Measurements from ENCODE around the gene CDH4. TPM values are rescaled to one million over a fixed set of nuclear protein-coding genes. Genes with fewer than 3 reads are reported as not detected.
A peak's percentile ranks its signal among the peaks of the same experiment; 100 is the strongest.

CDH4 gene
- total and polyA plus RNA-seq, 2 of the 13 experiments (the other 11 are each of a cell fraction or from before 2014, with no cell fraction given) = not detected

DNA sequence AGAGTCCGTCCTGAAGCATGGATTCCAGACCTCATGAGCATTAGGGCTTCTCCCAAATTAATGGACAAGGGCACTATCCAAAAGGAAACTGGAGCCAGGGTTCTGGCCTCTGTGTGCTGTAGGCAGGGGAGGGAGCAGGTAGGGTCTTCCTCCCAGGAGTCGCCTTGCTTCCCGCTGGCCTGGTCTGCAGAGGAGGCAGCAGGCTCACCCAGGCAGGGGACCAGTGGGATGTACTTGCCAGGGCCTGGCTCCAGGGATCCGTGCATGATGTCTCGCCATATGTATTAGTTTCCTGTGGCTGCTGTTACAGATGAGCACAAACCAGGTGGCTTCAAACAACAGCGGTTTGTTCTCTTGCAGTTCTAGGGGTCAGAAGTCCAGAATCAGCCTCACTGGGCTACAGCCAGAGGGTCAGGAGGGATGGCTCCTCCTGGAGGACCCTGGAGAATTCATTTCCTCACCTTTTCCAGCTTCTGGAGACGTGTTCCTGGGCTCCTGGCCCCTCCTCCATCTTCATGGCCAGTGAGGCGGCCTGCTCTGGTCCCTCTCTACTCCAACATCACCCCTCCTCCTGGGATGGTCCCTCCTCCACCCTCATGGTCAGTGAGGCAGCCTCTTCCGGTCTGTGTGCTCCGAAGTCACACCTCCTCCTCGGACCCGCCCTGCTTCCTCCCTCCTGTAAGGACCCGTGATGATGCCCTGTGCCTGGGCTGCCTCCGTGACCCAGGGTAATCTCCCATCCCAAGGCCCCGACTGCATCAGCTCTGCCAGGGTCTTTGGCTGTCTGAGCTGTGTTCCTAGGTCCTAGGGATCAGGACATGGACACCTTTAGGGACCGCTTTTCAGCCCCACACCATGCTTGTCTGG is 329.1 kb downstream of the CDH4 start (continued):
- TF ChIP-seq, protein P1, sequence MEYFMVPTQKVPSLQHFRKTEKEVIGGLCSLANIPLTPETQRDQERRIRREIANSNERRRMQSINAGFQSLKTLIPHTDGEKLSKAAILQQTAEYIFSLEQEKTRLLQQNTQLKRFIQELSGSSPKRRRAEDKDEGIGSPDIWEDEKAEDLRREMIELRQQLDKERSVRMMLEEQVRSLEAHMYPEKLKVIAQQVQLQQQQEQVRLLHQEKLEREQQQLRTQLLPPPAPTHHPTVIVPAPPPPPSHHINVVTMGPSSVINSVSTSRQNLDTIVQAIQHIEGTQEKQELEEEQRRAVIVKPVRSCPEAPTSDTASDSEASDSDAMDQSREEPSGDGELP (IDR thresholded peaks at IDR 0.05; ENCODE audit: borderline replicate concordance, low read depth) = peak; percentile 38; the same call in 1 of the 2 replicates
- TF ChIP-seq SETDB1 (CRISPR knock-in tag; IDR thresholded peaks at IDR 0.05; ENCODE audit: borderline replicate concordance) (no peak), ZNF20 (CRISPR knock-in tag; IDR thresholded peaks at IDR 0.05) (no peak), NR3C1 (CRISPR knock-in tag; IDR thresholded peaks at IDR 0.05) (no peak), ZNF160 (CRISPR knock-in tag; IDR thresholded peaks at IDR 0.05) (no peak), ELF1 (CRISPR knock-in tag; IDR thresholded peaks at IDR 0.05) (no peak), NFKBIZ (CRISPR knock-in tag; IDR thresholded peaks at IDR 0.05) (no peak), AHR (CRISPR knock-in tag; IDR thresholded peaks at IDR 0.05) (no peak)
- TF ChIP-seq, protein P2, sequence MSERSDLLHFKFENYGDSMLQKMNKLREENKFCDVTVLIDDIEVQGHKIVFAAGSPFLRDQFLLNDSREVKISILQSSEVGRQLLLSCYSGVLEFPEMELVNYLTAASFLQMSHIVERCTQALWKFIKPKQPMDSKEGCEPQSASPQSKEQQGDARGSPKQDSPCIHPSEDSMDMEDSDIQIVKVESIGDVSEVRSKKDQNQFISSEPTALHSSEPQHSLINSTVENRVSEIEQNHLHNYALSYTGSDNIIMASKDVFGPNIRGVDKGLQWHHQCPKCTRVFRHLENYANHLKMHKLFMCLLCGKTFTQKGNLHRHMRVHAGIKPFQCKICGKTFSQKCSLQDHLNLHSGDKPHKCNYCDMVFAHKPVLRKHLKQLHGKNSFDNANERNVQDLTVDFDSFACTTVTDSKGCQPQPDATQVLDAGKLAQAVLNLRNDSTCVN (CRISPR knock-in tag; IDR thresholded peaks at IDR 0.05; ENCODE audit: borderline replicate concordance) = no peak

DNA sequence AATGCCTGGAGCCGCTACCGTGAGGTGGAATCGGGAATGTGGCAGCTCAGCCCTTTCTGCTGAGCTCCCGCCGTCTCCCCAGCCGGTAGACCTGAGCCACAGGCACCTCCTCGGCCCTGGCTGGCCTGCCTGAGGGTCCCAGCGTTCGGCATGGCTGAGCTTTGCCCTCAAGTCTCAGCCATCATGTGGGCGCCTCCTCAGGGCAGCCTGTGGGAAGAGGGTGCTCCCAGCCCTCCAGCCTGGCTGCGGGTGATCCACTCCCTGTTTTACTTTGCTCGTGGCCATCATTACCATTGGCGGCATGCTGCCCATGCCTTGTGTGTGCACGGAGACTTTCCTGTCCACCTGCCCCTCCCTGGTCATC is 329.7 kb downstream of the CDH4 start:
- TF ChIP-seq, protein P3, sequence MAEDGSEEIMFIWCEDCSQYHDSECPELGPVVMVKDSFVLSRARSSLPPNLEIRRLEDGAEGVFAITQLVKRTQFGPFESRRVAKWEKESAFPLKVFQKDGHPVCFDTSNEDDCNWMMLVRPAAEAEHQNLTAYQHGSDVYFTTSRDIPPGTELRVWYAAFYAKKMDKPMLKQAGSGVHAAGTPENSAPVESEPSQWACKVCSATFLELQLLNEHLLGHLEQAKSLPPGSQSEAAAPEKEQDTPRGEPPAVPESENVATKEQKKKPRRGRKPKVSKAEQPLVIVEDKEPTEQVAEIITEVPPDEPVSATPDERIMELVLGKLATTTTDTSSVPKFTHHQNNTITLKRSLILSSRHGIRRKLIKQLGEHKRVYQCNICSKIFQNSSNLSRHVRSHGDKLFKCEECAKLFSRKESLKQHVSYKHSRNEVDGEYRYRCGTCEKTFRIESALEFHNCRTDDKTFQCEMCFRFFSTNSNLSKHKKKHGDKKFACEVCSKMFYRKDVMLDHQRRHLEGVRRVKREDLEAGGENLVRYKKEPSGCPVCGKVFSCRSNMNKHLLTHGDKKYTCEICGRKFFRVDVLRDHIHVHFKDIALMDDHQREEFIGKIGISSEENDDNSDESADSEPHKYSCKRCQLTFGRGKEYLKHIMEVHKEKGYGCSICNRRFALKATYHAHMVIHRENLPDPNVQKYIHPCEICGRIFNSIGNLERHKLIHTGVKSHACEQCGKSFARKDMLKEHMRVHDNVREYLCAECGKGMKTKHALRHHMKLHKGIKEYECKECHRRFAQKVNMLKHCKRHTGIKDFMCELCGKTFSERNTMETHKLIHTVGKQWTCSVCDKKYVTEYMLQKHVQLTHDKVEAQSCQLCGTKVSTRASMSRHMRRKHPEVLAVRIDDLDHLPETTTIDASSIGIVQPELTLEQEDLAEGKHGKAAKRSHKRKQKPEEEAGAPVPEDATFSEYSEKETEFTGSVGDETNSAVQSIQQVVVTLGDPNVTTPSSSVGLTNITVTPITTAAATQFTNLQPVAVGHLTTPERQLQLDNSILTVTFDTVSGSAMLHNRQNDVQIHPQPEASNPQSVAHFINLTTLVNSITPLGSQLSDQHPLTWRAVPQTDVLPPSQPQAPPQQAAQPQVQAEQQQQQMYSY (CRISPR knock-in tag; IDR thresholded peaks at IDR 0.05) = peak; percentile 87
- peak; percentile 19 for TF ChIP-seq RBM39 (IDR thresholded peaks at IDR 0.05; ENCODE audit: low read depth, low read length, poor library complexity, severe bottlenecking)
- no peak for TF ChIP-seq KMT2A (CRISPR knock-in tag; IDR thresholded peaks at IDR 0.05)
- H3K36me3 ChIP-seq (replicated peaks in 1 of 2; ENCODE audit: control insufficient read depth in 1 of 2, insufficient read depth in 2 of 2, low read length in 2 of 2) = no peaks in the 10 kb centered on the region
- peaks cover 18% of the 10 kb centered on the region for H3K4me1 ChIP-seq (ENCODE audit: insufficient read depth, low read length)
- H3K4me3 ChIP-seq (replicated peaks in 1 of 3; ENCODE audit: insufficient read depth in 1 of 3, low read depth in 2 of 3, low read length in 3 of 3) = no peak overlapping the region
- no peak overlapping the region for H2AFZ ChIP-seq (ENCODE audit: low read length)
- intact Hi-C loops (cut with micrococcal nuclease; ENCODE audit: unreplicated experiment) (no loop called here), in situ Hi-C loops (cut with HindIII; ENCODE audit: extremely low pct_ligation_motif_present, low pct_unique_long_range_greater_than_20kb) (no loop called here)
- POLR2A ChIA-PET = no interaction called here
- no peak overlapping the region for H3K27ac ChIP-seq (ENCODE audit: extremely low read length, insufficient read depth, low read length)
- CTCF ChIA-PET (ENCODE audit: low intra/inter-chr PET ratio, low total read pairs) = no interaction called here
- no peaks in the 10 kb centered on the region for H4K20me1 ChIP-seq (ENCODE audit: insufficient read depth, low read length)
- no peaks in the 10 kb centered on the region for H3K79me2 ChIP-seq (ENCODE audit: insufficient read depth, low read length)
- FAIRE-seq (no peak), DNase-seq (ENCODE audit: low spot score) (no peak), ATAC-seq (peak; percentile 12; the same call in 2 of the 3 replicates)
- no peak overlapping the region for H3K4me2 ChIP-seq (ENCODE audit: low read depth, low read length)
- H3K9me3 ChIP-seq (ENCODE audit: low read length) = no peaks in the 10 kb centered on the region
- no peak overlapping the region for H3K9ac ChIP-seq (ENCODE audit: insufficient read depth, low read depth, low read length)
- peaks cover 7 to 30% of the 10 kb centered on the region in 2 experiments; a peak in 3 of 5 replicates for H3K27me3 ChIP-seq (ENCODE audit: control insufficient read depth in 1 of 2, insufficient read depth in 2 of 2, low read length in 2 of 2)
- WGBS (ENCODE audit: low lambda C conversion rate) = 48% methylated on average over 4 of the region's 14 CpGs
- BruUV-seq (replicated peaks) = no TSS peak

Data from HepG2 (cell line).